ENCODE results near the gene TSEN2. TPM values are rescaled to one million over a fixed set of nuclear protein-coding genes. Genes with fewer than 3 reads are reported as not detected.

The TSEN2 gene
- total and polyA plus RNA-seq, 9 of the 15 experiments (the other 6 are each of a cell fraction or from before 2014, with no cell fraction given): 38.5 to 76.3 (median 46.6) TPM

GRCh38 chr3:12509466-12509865 lies 25.2 kb downstream of the TSEN2 start:
- no peak overlapping the region for H3K4me3 ChIP-seq
- H3K79me2 ChIP-seq (ENCODE audit: control insufficient read depth, insufficient read depth, low read length): no peaks in the 10 kb centered on the region
- no peak overlapping the region for H3K9ac ChIP-seq (ENCODE audit: insufficient read depth in 1 of 2, low read depth in 2 of 2, low read length in 2 of 2)
- DNase-seq (ENCODE audit: extremely low read depth in 1 of 4, low spot score in 3 of 4): no peak
- peaks cover 86% of the 10 kb centered on the region; the same call in 2 of the 3 replicates for H3K36me3 ChIP-seq (ENCODE audit: control insufficient read depth, insufficient read depth, low read length)
- no peaks in the 10 kb centered on the region for H3K27me3 ChIP-seq (ENCODE audit: control insufficient read depth in 2 of 2, insufficient read depth in 2 of 2, low read length in 2 of 2)
- ChIA-PET POLR2A (interaction anchor here (1.0 kb wide), 1 partner anchor 48 kb away, joined by 3 read pairs; the partner anchor contains the start of gene MKRN2), CTCF (ENCODE audit: low intra/inter-chr PET ratio) (no interaction called here)
- WGBS (ENCODE audit: insufficient coverage, low coverage, missing lambda C conversion rate): 56% methylated on average over 3 of the region's 3 CpGs
- no peak for FAIRE-seq
- H3K9me3 ChIP-seq (replicated peaks; ENCODE audit: control insufficient read depth, insufficient read depth, low read depth, low read length): no peaks in the 10 kb centered on the region
- in situ Hi-C loops (cut with MboI): no loop called here
- no TSS peak for BruUV-seq (replicated peaks)
- no peaks in the 10 kb centered on the region for H3K4me1 ChIP-seq (replicated peaks in 1 of 2; ENCODE audit: control insufficient read depth in 2 of 2, insufficient read depth in 2 of 2, low read length in 2 of 2)
- no peak for ATAC-seq
- no peaks in the 10 kb centered on the region for H3K9me1 ChIP-seq (ENCODE audit: control insufficient read depth, insufficient read depth, low read length)
- H3K4me2 ChIP-seq (ENCODE audit: insufficient read depth, low read length): no peak overlapping the region
- no peak overlapping the region for H2AFZ ChIP-seq (ENCODE audit: low read depth, low read length)
- intact Hi-C loops (cut with micrococcal nuclease): no loop called here
- H3K27ac ChIP-seq (ENCODE audit: extremely low read depth, low read depth, low read length): no peak overlapping the region
- no peaks in the 10 kb centered on the region for H4K20me1 ChIP-seq (replicated peaks; ENCODE audit: control insufficient read depth, insufficient read depth, low read length)
- no peak for TF ChIP-seq TCF3 (CRISPR knock-in tag; IDR thresholded peaks at IDR 0.05)
- TF ChIP-seq, protein P1, sequence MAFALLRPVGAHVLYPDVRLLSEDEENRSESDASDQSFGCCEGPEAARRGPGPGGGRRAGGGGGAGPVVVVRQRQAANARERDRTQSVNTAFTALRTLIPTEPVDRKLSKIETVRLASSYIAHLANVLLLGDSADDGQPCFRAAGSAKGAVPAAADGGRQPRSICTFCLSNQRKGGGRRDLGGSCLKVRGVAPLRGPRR (CRISPR knock-in tag; IDR thresholded peaks at IDR 0.05): no peak
- no peak for TF ChIP-seq ILK (tag; IDR thresholded peaks at IDR 0.05; ENCODE audit: borderline replicate concordance, low read depth)
- no peak for TF ChIP-seq NFIC (IDR thresholded peaks at IDR 0.05)
- TF ChIP-seq KLF10 (CRISPR knock-in tag; IDR thresholded peaks at IDR 0.05): no peak
- TF ChIP-seq BRD9 (IDR thresholded peaks at IDR 0.05; ENCODE audit: low read depth, partially characterized antibody): no peak
- TF ChIP-seq RBM34 (IDR thresholded peaks at IDR 0.05; ENCODE audit: borderline replicate concordance, insufficient read depth, low read length): no peak
- no peak for TF ChIP-seq GABPB1 (CRISPR knock-in tag; IDR thresholded peaks at IDR 0.05)
- TF ChIP-seq, protein P2, sequence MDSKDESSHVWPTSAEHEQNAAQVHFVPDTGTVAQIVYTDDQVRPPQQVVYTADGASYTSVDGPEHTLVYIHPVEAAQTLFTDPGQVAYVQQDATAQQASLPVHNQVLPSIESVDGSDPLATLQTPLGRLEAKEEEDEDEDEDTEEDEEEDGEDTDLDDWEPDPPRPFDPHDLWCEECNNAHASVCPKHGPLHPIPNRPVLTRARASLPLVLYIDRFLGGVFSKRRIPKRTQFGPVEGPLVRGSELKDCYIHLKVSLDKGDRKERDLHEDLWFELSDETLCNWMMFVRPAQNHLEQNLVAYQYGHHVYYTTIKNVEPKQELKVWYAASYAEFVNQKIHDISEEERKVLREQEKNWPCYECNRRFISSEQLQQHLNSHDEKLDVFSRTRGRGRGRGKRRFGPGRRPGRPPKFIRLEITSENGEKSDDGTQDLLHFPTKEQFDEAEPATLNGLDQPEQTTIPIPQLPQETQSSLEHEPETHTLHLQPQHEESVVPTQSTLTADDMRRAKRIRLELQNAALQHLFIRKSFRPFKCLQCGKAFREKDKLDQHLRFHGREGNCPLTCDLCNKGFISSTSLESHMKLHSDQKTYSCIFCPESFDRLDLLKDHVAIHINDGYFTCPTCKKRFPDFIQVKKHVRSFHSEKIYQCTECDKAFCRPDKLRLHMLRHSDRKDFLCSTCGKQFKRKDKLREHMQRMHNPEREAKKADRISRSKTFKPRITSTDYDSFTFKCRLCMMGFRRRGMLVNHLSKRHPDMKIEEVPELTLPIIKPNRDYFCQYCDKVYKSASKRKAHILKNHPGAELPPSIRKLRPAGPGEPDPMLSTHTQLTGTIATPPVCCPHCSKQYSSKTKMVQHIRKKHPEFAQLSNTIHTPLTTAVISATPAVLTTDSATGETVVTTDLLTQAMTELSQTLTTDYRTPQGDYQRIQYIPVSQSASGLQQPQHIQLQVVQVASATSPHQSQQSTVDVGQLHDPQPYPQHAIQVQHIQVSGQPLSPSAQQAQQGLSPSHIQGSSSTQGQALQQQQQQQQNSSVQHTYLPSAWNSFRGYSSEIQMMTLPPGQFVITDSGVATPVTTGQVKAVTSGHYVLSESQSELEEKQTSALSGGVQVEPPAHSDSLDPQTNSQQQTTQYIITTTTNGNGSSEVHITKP (IDR thresholded peaks at IDR 0.05; ENCODE audit: partially characterized antibody): no peak
- no peak for TF ChIP-seq ZNF75A (CRISPR knock-in tag; IDR thresholded peaks at IDR 0.05)
- TF ChIP-seq CCNT2 (IDR thresholded peaks at IDR 0.05; ENCODE audit: borderline replicate concordance, extremely low read depth, insufficient read length, low read depth, low read length): no peak
- no peak for TF ChIP-seq ZNF324 (CRISPR knock-in tag; IDR thresholded peaks at IDR 0.05)
- TF ChIP-seq CREB1 (IDR thresholded peaks at IDR 0.05): no peak
- TF ChIP-seq CREB1 (CRISPR knock-in tag; IDR thresholded peaks at IDR 0.05): no peak
- no peak for TF ChIP-seq SMARCE1 (IDR thresholded peaks at IDR 0.05)
- TF ChIP-seq ZNF3 (CRISPR knock-in tag; IDR thresholded peaks at IDR 0.05): no peak
- no peak for TF ChIP-seq ZNF444 (CRISPR knock-in tag; IDR thresholded peaks at IDR 0.05)

Data from K562 (cell line).